Esophagus squamous epithelium (tissue), 4 donors: ENCODE data around the gene ZNRF3.

Experiments
- POLR2A ChIP-seq, 4 donors: fragments of 450-650 bp; IDR thresholded peaks; one replicate each; pipeline ENCODE4 v1.6.1; 2017; ENCODE audit warnings: antibody characterized with exemption in 4 of 4, mild to moderate bottlenecking in 4 of 4, moderate library complexity in 3 of 4
- TF ChIP-seq, protein P1 (sequence below), 6 experiments: fragments of 450-650 bp in 4 of 6; fragments of 200-600 bp in 2 of 6; sonication (generic) in 2 of 6; IDR thresholded peaks; one replicate each; pipeline ENCODE4 v1.5.1; 2016 to 2019; ENCODE audit warnings: antibody characterized with exemption in 6 of 6, mild to moderate bottlenecking in 4 of 6, moderate library complexity in 4 of 6

DNA sequence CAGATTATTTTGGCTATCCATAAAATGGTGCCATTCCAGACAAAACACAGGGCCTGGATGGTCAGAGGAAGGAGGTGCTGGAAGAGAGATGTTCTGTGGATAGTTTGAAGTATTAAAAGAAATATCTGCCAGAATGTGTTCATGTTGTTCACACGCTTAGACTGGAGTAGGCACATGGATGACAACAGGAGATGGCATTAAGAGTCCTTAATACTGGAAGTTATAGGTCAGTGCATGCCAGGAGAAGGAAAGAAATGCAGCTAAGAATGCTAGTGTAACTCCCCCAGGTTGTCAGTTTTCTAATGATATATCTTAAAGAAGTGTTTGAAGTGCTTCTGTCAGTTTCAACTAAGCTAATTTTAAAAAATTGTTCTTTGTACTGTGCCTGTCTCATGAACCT is 209.7 kb downstream of the ZNRF3 start:
- TF ChIP-seq, protein P1, sequence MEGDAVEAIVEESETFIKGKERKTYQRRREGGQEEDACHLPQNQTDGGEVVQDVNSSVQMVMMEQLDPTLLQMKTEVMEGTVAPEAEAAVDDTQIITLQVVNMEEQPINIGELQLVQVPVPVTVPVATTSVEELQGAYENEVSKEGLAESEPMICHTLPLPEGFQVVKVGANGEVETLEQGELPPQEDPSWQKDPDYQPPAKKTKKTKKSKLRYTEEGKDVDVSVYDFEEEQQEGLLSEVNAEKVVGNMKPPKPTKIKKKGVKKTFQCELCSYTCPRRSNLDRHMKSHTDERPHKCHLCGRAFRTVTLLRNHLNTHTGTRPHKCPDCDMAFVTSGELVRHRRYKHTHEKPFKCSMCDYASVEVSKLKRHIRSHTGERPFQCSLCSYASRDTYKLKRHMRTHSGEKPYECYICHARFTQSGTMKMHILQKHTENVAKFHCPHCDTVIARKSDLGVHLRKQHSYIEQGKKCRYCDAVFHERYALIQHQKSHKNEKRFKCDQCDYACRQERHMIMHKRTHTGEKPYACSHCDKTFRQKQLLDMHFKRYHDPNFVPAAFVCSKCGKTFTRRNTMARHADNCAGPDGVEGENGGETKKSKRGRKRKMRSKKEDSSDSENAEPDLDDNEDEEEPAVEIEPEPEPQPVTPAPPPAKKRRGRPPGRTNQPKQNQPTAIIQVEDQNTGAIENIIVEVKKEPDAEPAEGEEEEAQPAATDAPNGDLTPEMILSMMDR (IDR thresholded peaks at IDR 0.05) = no peak
- no peak for TF ChIP-seq POLR2A (IDR thresholded peaks at IDR 0.05)
